Lung (tissue), 12 donors: ENCODE results near the gene JAM2. TPM values are rescaled to one million over a fixed set of nuclear protein-coding genes. Genes with fewer than 3 reads are reported as not detected.

Experiments
- ATAC-seq: fragments of 200-7000 bp; cut with Tn5 transposase; one replicate; pipeline ENCODE4 v1.9.1; 2020; ENCODE audit warnings: moderate number of reproducible peaks; ENCODE audit not compliant: insufficient read depth, low FRiP score
- DNase-seq, 3 donors: peaks; one replicate each; pipeline ENCODE4 v3.0.0-alpha.2; 2013 to 2017
- H3K27ac ChIP-seq, 2 donors: one replicate each; pipeline ENCODE4 v1.5.1; 2013; ENCODE audit warnings: mild to moderate bottlenecking in 2 of 2, moderate library complexity in 2 of 2, control low read depth in 1 of 2, inconsistent platforms in 1 of 2, low read depth in 1 of 2, low read length in 1 of 2
- H3K27me3 ChIP-seq, 3 donors: one replicate each; pipeline ENCODE4 v1.5.1; 2013; ENCODE audit warnings: low read length in 2 of 3; ENCODE audit not compliant: control insufficient read depth in 3 of 3, insufficient read depth in 3 of 3
- H3K36me3 ChIP-seq, 4 donors: one replicate each; pipeline ENCODE4 v1.5.1; 2013; ENCODE audit warnings: low read length in 4 of 4, mild to moderate bottlenecking in 1 of 4, moderate library complexity in 1 of 4; ENCODE audit not compliant: control insufficient read depth in 4 of 4, insufficient read depth in 4 of 4
- H3K4me1 ChIP-seq, 5 donors: one replicate each; pipeline ENCODE4 v1.5.1; 2013; ENCODE audit warnings: low read length in 5 of 5, mild to moderate bottlenecking in 2 of 5, moderate library complexity in 1 of 5; ENCODE audit not compliant: control insufficient read depth in 5 of 5, insufficient read depth in 5 of 5
- H3K4me3 ChIP-seq: one replicate; pipeline ENCODE4 v1.5.1; 2013; ENCODE audit warnings: mild to moderate bottlenecking, control low read depth, moderate library complexity
- H3K9ac ChIP-seq, 2 donors: one replicate each; pipeline ENCODE4 v1.5.1; 2013; ENCODE audit warnings: low read length in 2 of 2, control low read depth in 1 of 2; ENCODE audit not compliant: insufficient read depth in 1 of 2
- H3K9me3 ChIP-seq, 4 donors: one replicate each; pipeline ENCODE4 v1.5.1; 2013; ENCODE audit warnings: low read length in 3 of 4, mild to moderate bottlenecking in 1 of 4, moderate library complexity in 1 of 4; ENCODE audit not compliant: control insufficient read depth in 4 of 4, insufficient read depth in 3 of 4
- CTCF ChIP-seq: IDR thresholded peaks from 2 replicates; pipeline ENCODE4 v1.5.1; 2012; ENCODE audit warnings: mild to moderate bottlenecking; ENCODE audit errors: control extremely low read depth, extremely low read depth
- WGBS, 2 donors: extraction: QIAGEN DNeasy Blood & Tissue Kit; methylation state at CpG; one replicate each; pipeline ENCODE4 v1.1.7; 2013; 5-methylcytosine and 5-hydroxymethylcytosine counted together
- polyA plus RNA-seq, 2 donors: library from polyadenylated mRNA; stranded (reverse); fragments of 200-250 nt; gene quantifications; one replicate each; pipeline ENCODE4 v1.2.1, GENCODE V29; 2013
- total RNA-seq, 2 donors: library from RNA; depleted of rRNA in 1 of 2; stranded (reverse); fragments of >200 nt in 1 of 2; gene quantifications; one replicate each; pipeline ENCODE4 v1.2.1, GENCODE V29; 2014 to 2021
- donor health status: control.
- donor health status: control.
- donor health status: Bipolar disorder and iron deficiency.
- donor health status: healthy.
- donor health status: DM: yes; HTN: yes; CAD: no.

JAM2 gene
- total and polyA plus RNA-seq, 4 donors, result 11.1 to 57.1 (median 14.4) TPM

DNA sequence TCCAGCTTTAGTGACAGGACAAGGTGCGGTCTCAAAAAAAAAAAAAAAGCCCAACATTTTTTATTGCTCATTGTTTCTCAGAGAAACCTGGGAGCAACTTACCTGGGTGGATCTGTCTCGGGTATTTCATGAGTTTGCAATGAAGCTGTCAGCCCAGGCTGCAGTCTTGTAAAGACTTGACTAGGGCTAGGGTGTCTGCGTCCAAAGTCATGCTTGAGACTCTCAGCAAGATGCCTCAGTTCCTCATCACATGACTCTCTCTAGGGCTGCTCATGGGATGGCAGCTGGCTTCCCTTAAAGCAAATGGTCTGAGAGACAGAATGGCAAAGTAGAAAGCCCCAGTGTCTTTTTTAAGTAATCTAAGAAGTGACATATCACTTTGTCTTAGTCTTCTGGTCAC is 103.8 kb downstream of the JAM2 start:
- WGBS, 2 donors, result 98 to 99% methylated on average over 3 of the region's 3 CpGs
- Histone ChIP-seq H3K27me3 (no peaks in the 10 kb centered on the region), H3K4me3 (no peak overlapping the region), H3K9me3 (no peaks in the 10 kb centered on the region), H3K27ac (no peak overlapping the region), H3K36me3 (peaks cover 0 to 15% (median under 1%) of the 10 kb centered on the region in 4 donors), H3K9ac (no peak overlapping the region), H3K4me1 (peaks cover 0 to under 1% (median 0%) of the 10 kb centered on the region in 5 donors)
- ATAC-seq, result no peak
- DNase-seq, result no peak
- TF ChIP-seq CTCF, result no peak

- H3K36me3 ChIP-seq, result peaks cover 2 to 24% (median 4%) of the 10 kb centered on the region in 4 donors
- H3K27me3 ChIP-seq, result no peaks in the 10 kb centered on the region
- no peak for TF ChIP-seq CTCF
- H3K4me3 ChIP-seq, result no peak overlapping the region
- no peaks in the 10 kb centered on the region for H3K9me3 ChIP-seq
- WGBS, 2 donors, result 97 to 100% methylated on average over 2 of the region's 2 CpGs
- ATAC-seq, result no peak
- DNase-seq, result no peak
- H3K27ac ChIP-seq, result no peak overlapping the region
- H3K4me1 ChIP-seq, result no peaks in the 10 kb centered on the region
- no peak overlapping the region for H3K9ac ChIP-seq
These were observed 105.8 kb downstream of the JAM2 start for GRCh38 chr21:25744854-25745253.

DNA sequence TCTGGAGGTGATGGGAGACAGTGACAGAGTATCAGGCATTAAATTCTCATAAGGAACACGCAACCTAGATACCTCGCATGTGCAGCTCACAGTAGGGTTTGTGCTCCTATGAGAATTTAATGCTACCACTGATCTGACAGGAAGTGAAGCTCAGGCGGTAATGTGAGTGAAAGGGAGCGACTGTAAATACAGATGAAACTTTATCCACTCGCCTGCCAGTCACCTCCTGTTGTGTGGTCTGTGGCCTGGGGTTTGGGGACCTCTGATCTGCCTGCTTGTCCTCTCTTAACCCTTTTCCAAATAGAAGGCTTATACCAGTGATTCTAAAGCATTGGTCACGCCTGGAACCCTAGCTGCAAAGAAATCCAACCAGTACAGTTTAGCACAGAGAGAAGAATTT is 111.0 kb downstream of the JAM2 start:
- no peak overlapping the region for H3K9ac ChIP-seq
- WGBS, 2 donors, result 71 to 82% methylated on average over 6 of the region's 6 CpGs
- no peak for TF ChIP-seq CTCF
- no peaks in the 10 kb centered on the region for H3K4me1 ChIP-seq
- ATAC-seq (no peak), DNase-seq (no peak)
- no peaks in the 10 kb centered on the region for H3K27me3 ChIP-seq
- H3K27ac ChIP-seq, result no peak overlapping the region
- H3K36me3 ChIP-seq, result peaks cover 4 to 36% (median 18%) of the 10 kb centered on the region in 4 donors
- no peaks in the 10 kb centered on the region for H3K9me3 ChIP-seq
- no peak overlapping the region for H3K4me3 ChIP-seq

GRCh38 chr21:25752416-25752815 is 113.4 kb downstream of the JAM2 start:
- Histone ChIP-seq H3K36me3 (peaks cover 4 to 35% (median 19%) of the 10 kb centered on the region in 4 donors), H3K4me3 (no peak overlapping the region), H3K4me1 (no peaks in the 10 kb centered on the region), H3K9me3 (no peaks in the 10 kb centered on the region), H3K27me3 (no peaks in the 10 kb centered on the region), H3K27ac (no peak overlapping the region), H3K9ac (no peak overlapping the region)
- TF ChIP-seq CTCF, result no peak
- WGBS, 2 donors, result 97 to 99% methylated on average over 1 of the region's 1 CpG
- DNase-seq (no peak), ATAC-seq (no peak)
